NCI-H2171 treated with DMSO at 0.1 percent for 48 hours (cell line): ENCODE measurements around the gene GRIPAP1.

Experiments
- DNase-seq: peaks from one replicate; lab custom pipeline; 2025; lab: John Stamatoyannopoulos, UW

Gene GRIPAP1

GRCh38 chrX:48957827-48958634 lies 44.0 kb downstream of the GRIPAP1 start:
- peak; percentile 94 for DNase-seq

- DNase-seq = peak; percentile 70
These were observed 44.6 kb downstream of the GRIPAP1 start, which contains the start of gene OTUD5 for GRCh38 chrX:48957477-48957826. TSS of gene OTUD5 (minus strand) at chrX:48957607. CDS start at chrX:48957570, 37 bp downstream.

DNA sequence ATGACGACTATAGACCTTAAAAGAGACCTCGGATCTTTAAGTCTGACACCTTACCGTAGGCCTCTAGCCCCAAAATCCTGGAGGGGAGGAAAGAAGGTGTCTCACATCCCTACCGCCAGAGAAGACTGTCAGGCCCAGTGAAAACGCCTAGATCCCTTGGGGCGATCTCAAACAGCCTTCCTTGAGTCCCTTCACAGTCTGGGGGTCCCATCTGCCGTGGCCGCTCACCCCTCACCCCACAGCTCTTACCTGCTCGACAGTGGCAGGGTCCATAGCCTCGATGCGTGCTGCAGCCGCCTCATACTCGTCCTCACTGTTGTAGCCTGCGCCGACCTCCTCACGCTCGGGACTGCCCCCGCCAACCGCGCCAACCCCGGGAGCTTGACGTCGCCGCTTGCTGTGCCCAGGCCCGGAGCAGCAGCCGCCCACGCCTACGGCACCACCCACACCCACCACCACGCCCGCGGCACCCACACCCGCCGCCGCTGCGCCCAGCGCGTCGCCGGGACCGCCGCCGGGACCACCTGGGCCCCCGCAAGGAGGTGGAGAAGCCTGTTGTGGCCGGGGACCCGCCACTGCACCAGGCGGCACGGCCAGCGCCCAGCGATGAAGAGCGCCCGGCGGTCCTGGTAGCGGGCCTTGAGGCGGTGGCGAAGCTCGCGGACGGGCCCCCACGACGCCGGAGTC lies 45.2 kb downstream of the GRIPAP1 start:
- no peak for DNase-seq

DNA sequence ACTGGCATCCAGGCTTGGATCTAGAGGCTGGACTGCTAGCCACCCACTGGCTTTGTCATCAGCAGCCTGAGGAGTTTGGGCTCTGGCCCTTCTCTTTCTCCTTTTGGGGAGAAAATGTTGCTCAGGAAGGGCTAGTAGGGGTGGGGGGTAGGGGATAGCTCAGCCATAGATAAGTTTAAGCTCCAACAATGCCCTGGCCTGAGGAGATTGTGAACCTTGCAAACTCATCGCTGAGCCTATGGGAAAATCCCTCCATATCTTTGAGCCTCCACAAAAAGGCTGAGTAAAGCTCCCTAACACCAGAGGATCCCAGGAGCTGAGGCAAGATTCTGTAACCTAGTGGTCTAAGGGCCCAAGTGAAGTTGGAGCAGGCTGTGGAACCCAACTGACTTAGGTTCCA lies 53.5 kb downstream of the GRIPAP1 start:
- no peak for DNase-seq

DNA sequence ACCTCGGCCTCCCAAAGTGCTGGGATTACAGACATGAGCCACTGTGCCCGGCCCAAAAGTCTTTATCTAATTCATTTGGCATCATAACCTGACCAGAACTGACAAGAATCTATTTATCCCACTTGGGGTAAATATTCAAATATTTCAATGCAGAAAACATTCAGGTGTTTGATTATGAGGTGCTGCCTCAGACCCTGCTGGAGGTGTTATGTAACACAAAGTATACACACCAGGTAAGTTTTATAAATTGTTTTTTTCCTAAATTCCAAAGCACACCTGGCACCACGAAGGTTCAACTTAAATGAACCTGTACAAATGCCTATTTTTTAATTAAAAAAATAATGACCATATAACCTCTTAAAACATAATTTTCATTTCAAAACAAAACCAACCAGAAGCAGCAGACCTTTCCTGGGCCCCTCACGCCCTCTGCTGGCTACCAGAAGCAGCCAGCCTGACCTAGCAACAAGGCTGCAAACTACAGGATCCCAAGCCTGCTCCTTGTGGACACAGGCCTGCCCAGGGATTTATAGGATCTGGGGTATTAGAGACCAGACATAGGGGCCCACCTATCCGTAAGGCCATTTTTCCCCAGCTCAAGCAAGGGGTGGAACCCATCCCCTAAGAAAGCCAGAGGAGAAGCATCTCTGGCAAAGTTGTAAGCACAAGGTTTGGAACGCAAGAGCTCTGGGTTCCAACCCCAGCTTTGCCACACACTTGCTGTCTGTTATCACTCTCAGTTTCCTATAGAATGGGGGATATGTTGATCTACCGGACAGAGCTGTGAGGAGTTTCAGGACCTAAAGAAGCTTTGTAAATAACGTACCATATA lies 56.3 kb downstream of the GRIPAP1 start:
- no peak for DNase-seq

DNA sequence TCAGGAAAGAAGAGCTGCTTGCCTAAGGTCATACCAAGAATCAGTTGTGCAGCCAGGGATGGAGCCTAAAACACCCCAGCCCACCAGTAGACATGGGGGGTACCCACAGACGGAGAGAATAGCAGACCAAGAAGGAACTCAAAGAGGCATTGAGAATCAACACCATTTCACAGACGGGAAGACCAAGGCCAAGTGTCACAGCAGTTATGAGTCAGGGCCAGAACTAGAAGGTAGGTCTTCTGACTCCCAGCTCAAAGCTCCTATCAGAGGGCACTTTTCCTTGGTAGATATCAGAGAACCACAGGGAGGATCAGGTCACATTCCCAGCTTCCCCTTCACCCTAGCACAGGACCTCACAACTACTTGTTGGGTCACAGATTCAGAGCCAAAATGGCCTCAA lies 59.2 kb downstream of the GRIPAP1 start:
- no peak for DNase-seq

DNA sequence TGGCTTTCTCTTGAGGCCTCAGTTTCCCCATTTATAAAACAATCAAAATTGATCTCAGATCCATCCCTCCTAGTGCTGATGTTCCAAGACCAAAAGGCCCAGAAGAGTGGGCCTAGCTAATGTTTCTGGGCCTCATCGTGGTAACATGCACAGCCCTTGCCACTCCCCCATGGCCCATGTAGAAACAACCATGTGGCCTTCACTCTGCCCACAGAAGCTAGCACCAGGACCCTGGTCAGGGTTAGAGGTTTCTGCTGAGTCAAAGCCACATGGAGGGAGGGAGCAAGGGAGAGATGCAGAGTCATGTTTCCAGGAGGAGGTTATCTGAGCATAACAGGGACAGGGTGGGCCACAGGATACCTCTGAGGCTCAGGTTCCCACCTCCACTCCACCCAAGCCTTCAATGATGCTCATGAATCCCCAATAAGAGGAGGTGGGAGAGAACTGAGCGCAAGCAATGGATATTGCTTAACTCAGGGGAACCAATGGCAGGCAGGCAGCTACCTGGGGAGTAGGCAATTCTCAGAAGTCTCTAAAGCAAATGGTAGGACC lies 61.6 kb downstream of the GRIPAP1 start:
- no peak for DNase-seq

GRCh38 chrX:48939524-48940228 lies 62.4 kb downstream of the GRIPAP1 start:
- no peak for DNase-seq

DNA sequence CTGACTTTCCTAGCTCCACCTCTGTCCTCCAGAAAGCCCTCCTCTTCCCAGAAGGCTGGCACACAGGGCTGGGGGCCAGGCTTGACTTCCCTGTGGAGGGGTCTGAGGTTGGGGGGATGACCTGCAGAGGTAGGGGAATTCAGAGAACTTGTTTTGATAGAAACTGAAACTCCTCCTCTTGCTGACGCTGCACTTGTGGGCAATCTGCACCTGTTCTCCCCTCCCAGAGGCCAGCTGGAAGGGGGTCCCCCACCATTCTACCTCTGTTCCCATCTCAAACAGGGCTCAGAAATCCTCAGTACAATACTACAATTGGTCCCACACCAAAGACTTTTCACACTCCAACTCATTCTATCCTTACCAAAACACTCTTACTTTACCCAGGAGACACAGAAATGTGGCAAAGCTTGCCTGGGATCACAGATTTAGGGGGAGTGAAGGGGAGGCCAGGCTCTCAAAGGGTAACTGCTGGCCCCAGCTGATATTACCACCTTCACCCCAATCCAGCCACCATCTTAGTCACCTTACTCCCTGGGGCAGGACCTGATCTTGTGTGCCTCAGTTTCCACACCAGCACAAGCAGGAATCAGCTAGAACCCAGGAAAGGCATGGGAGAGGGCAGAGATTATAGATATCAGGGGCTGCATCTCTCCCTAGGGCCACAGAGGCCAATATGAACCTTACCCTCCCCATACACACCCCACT lies 63.2 kb downstream of the GRIPAP1 start:
- DNase-seq = no peak

GRCh38 chrX:48937054-48937907 lies 64.8 kb downstream of the GRIPAP1 start:
- no peak for DNase-seq

DNA sequence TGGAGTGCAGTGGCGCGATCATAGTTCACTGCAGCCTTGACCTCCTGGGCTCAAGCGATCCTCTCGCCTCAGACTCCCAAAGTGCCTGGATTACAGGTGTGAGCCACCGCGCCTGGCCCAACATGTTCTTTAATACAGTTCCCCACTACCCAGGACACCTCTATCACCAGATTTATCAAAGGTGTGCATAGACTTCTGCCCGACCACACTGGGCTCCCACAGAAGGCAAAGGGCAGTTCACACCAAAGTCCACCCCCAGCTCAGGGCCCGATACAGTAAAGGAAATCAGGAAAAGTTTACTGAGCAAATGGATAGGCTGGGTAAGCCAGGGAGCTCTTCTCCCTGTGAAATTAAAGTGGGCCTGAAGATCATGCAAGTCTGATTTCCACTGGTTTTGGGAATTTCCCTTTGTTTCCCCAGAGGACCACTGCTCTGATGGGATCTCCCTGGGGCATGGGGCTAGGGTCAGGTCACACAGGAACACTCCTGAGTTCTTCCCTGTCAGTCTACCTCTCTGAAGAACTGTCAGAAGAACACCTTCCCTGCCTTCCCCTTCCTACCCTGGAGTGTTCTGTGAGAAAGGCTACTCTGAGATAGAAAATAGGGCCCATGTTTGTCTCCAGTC lies 65.5 kb downstream of the GRIPAP1 start:
- no peak for DNase-seq

GRCh38 chrX:48935301-48935670 lies 66.8 kb downstream of the GRIPAP1 start:
- no peak for DNase-seq

DNA sequence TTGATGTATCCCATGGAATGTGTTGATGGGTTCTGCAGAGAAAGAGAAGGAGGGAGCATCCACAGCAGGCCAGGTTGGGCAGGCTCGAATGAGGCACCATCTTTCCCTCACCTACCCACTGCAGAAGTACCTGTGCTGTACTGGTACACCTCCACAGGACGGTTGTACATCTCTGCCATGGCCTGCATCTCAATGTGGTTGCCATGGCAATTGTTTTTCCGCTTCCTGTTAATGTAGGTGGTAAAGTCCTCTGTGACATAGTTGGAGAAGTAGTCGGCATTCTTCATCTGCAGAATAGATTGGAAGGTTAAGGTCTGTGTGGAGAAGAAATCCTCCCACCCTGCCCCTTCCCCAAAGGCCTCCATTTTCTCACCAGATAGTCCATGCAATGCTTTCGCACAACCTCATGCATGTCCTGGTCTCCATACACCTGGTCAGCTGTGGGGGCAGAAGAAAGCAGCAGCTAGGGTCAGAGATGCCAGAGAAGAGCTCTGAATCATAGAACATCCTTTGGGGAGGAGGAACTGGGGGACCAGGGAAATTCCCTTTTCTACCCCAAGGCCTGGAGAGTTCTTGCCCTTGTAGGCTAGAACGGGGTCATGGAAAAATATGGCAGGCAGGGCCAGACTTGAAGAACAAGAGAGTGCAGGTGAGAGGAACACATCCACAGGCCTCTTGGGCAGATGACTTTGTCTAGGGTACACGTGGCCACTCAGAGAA lies 67.3 kb downstream of the GRIPAP1 start:
- no peak for DNase-seq

- DNase-seq = no peak
These were observed 68.3 kb downstream of the GRIPAP1 start for GRCh38 chrX:48933757-48934156.

DNA sequence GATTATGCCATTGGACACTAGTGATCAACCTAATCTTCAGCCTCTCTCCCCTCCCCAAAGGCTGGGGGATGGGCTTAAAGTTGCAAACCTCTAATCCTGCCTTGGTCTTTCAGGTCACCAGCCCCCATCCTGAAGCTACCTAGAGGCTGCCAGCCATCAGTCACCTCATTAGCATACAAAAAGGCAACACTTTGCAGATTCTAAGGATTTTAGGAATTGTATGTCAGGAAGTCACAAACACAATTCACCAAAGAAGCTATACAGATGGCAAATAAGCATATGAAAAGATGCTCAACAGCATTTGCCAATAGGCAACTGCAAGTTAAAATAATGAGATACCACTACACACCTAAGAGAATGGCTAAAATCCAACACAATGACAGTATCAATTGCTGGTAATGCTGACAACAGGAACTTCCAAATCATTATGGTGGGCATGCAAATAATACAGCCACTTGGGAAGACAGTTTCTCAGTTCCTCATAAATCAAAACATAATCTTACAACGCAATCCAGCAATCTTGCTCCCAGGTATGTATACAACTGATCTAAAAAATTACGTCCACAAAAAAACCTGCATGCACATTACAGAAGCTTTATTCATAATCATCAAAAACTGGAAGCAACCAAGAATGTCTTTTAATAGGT lies 74.2 kb downstream of the GRIPAP1 start:
- DNase-seq = no peak

DNA sequence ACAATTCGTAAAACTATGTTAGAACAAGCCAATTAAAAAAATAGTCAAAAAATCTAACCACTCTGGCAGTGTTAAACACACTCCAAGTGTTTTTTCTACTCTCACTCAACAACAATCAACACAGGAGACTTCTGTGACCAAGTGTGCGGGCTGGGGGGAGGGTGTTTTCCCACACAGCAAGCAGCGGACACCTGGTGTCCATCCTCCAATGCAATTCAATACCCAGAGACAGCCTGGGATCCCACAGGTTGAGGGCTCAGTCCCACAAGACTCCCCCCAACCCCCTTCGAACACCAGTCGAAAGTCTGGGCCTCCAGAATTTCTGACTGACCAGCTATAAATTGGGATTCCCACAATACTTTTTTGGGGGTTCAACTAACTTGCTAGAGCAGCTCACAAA lies 74.9 kb downstream of the GRIPAP1 start:
- DNase-seq = no peak

- DNase-seq = no peak
These were observed 77.8 kb downstream of the GRIPAP1 start for GRCh38 chrX:48924270-48924669.

DNA sequence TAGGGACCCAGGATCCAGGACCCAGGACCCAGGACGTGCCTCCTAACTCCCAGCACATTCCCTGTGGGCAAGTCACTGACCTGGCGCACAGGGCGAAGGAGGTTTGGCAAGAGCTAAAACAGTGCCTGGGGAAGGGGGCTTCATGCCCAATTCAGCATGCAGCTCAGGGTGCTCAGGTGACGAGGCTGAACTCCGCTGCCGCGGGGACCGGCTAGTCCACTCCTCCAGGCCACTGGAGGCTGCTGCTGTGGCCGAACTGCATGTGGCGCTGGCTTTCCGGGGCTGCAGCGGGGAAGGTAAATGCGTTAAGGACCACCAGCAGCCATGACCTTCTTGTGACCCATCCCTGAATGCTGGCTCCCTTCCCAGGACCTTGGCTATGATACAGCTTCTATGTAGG lies 78.3 kb downstream of the GRIPAP1 start:
- DNase-seq = no peak
